Breast epithelium (tissue), 4 donors: ENCODE results near the gene APEH. TPM values are rescaled to one million over a fixed set of nuclear protein-coding genes. Genes with fewer than 3 reads are reported as not detected.
A peak's percentile ranks its signal among the peaks of the same experiment; 100 is the strongest.
"Not testable (repeated sequence)": the region's sequence is repeated elsewhere in the genome, so short reads cannot be mapped to it uniquely, and the experiment has no call there.

ENCODE experiments used
- DNase-seq, 2 donors: peaks; one replicate each; pipeline ENCODE4 v3.0.0-alpha.2; 2019; ENCODE audit warnings: low spot score in 2 of 2
- H3K27ac ChIP-seq, 2 donors: fragments of 200-600 bp; sonication (generic) in 1 of 2; one replicate each; pipeline ENCODE4 v1.5.1; 2016 to 2019; ENCODE audit warnings: mild to moderate bottlenecking in 1 of 2
- H3K27me3 ChIP-seq, 2 donors: fragments of 200-600 bp; sonication (generic) in 1 of 2; one replicate each; pipeline versions ENCODE4 v1.5.1 to v1.6.0; 2017 to 2019; ENCODE audit warnings: control low read depth in 1 of 2, mild to moderate bottlenecking in 1 of 2
- H3K36me3 ChIP-seq: fragments of 200-600 bp; one replicate; pipeline ENCODE4 v1.5.1; 2019
- H3K4me1 ChIP-seq, 2 donors: fragments of 200-600 bp; sonication (generic); one replicate each; pipeline ENCODE4 v1.5.1; 2016 to 2019; ENCODE audit warnings: control low read depth in 1 of 2
- H3K4me3 ChIP-seq, 3 donors: fragments of 200-600 bp; sonication (generic); 1 replicate in 2 of 3; 2 replicates in 1 of 3; pipeline ENCODE4 v1.5.1; 2016 to 2019; ENCODE audit warnings: mild to moderate bottlenecking in 3 of 3, moderate library complexity in 2 of 3
- H3K9me3 ChIP-seq, 2 donors: fragments of 200-600 bp; sonication (generic) in 1 of 2; one replicate each; pipeline ENCODE4 v1.5.1; 2016 to 2019; ENCODE audit warnings: control low read depth in 1 of 2
- POLR2A ChIP-seq: fragments of 450-650 bp; IDR thresholded peaks from one replicate; pipeline ENCODE4 v1.6.1; 2016; ENCODE audit warnings: antibody characterized with exemption, mild to moderate bottlenecking, moderate library complexity
- POLR2AphosphoS5 ChIP-seq, 3 donors: sonication (generic); formaldehyde crosslinking; IDR thresholded peaks; one replicate each; pipeline ENCODE4 v1.6.1; 2017; ENCODE audit warnings: antibody characterized with exemption in 3 of 3
- intact Hi-C: fragments of 100-400 bp; cut with DNase I; formaldehyde crosslinking; loops from one replicate; pipeline ENCODE4 v1.15.1; 2023; ENCODE audit warnings: low total_unique reads
- total RNA-seq, 3 donors: library from RNA; depleted of rRNA; stranded (reverse); fragments of >200 nt; gene quantifications; one replicate each; pipeline ENCODE4 v1.1.0, GENCODE V29; 2016

APEH gene
- total RNA-seq, 3 donors from 2014 or later = 69.5 to 80.0 (median 70.1) TPM

DNA sequence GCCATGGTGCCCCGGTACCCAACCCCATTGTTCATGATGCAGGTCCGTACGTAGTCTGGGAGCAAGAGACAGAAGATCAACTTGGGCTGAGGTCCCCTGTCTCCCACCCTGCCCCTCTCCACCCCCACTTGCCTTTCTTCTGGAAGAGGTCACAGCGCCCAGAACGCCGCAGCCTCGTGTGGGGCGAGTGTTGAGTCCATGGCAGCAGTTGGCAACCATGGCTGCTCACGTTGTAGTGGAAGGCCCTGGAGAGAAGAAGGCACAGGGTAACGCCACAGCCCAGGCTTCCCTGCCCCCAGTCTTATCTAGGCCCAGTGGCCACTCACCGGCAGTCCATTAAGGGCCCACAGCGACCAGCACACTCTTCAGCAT, 13.3 kb downstream of the APEH start:
- H3K27me3 ChIP-seq, H3K4me1 ChIP-seq, DNase-seq, H3K4me3 ChIP-seq, H3K36me3 ChIP-seq, intact Hi-C loops, H3K9me3 ChIP-seq, H3K27ac ChIP-seq: not testable (repeated sequence)

DNA sequence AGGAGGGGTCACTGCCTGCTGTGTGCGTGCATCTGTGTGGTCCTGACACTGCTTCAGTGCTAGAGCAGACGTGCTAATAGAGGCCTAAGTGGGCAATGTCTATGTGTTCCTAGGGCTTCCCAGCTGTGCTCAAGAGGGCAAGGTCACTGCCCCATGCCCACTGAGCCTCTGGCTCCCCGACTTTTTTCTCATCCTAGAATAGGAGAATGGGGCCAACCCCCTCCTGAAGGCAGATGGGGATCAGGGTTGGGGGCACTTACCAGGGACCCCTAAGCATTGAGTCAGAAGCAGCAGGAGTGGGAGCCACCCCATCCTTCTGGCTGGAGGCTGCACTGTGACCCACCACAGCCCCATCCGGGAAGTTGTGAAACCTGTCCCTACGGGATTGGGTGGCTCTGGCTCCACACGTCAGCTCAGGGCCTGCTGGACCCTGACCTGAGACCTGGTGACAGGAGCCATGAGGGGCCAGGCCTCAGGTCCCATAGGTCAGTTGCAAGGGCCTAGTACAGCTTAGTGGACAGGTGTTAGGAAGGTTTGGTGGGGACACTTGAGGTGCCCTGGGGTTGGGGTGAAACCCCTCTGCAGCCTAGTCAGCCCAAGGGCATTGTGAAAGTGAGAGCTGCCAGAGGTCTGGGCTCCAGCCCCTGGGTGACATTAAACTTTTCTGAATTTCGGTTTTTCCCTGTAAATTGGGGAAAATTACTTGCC, 14.3 kb downstream of the APEH start:
- H3K4me3 ChIP-seq = peak overlapping the region; percentile 86 to 89 (median 88)
- H3K4me1 ChIP-seq, H3K9me3 ChIP-seq, H3K36me3 ChIP-seq, intact Hi-C loops, DNase-seq, H3K27me3 ChIP-seq: not testable (repeated sequence)
- peak overlapping the region; percentile 84 to 87 for H3K27ac ChIP-seq

DNA sequence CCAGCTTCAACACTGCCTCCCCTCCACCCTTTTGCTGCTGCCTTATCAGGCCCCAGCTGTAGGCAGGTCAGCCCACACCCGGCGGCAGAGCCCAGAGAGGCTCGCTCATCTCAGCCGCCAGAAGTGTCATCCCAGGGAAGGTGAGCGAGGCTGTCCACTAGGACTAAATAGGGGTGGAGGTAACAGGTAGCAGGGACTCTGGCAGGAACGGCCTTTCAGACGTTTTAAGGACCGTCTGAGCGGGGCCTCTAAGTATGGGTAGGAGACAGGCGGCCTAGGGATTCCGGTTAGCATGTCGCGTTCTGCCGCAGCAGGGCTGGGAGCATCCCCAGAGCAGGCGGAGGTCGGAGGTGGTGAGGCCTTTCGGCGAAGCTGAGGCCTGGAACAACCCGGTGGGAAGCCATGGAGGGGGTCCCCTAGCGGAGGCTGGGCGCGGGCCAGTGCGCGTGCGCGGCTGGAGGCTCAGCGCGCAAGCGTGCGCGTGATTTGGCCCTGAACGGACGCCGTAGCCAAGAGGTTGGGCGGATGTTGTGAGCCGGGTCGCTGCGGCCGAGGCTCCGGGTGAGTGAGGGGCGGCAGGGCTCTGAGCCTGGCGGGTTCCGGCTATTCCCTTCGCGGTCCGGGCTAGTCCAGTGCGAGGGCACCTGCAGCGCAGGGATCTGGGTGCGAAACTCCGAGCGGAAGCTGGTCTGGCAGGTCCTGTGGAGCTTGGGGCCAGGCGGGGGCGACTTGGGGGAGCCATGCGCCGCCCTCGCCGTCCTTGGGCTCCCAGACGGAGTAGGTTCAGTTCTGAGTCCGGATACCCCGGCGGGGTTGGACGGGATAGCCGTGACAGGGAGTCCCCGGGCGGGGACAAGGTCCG, 15.1 kb downstream of the APEH start, which contains the start of the genes MST1 and RNF123:
Gene MST1 (minus strand): TSS at position 429 of the 862 bp plus-strand sequence. CDS start 783 bp downstream, outside the sequence.
Gene RNF123 (plus strand): TSS at position 512 of the 862 bp plus-strand sequence. CDS start 1,609 bp downstream, outside the sequence.
- TF ChIP-seq POLR2A (no peak), POLR2AphosphoS5 (IDR thresholded peaks at IDR 0.05) (peak in 2 of 3 donors; percentile 48 to 49)
- Histone ChIP-seq H3K27me3 (no peaks in the 10 kb centered on the region), H3K36me3 (no peaks in the 10 kb centered on the region), H3K4me1 (peaks cover 0 to 3% of the 10 kb centered on the region in 2 donors), H3K27ac (peak within 1 kb of the TSS; percentile 84 to 87), H3K4me3 (peak within 1 kb of the TSS; percentile 86 to 89 (median 88)), H3K9me3 (no peaks in the 10 kb centered on the region)
- intact Hi-C loops = no loop called here
- DNase-seq = peak; percentile 61 to 79

DNA sequence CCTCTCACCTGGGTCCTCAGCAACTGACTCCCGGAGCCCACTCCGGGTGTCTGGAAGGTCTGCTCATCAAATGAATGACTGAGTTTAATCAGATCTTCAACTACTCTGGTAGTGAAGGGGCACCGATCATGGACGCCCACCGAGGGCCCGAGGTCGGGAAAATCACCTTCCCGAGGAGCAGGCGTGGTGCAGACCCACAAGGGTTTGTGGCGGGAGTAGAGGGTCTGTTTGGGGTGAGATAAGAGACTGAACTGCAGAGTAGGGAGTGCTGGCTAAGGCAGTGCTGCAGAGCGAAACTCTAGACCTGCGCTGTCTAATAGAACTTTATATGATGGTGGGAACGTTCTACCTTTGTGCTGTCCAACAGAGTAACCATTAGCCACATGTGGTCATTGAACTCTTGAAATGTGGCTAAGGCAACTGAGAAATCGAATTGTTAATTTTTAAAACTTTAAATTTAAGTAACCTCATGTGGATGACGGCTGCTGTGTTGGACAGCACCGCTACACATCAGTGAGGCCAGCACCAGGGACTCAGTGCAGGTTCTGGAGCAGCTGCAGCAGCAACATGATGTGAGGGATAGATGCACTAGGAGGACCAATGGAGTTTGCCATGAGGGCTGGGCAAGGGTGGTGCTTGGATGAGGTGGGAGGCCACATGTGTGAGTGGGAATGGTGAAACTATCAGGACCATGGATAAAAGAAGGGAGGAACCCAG, 15.9 kb downstream of the APEH start:
- intact Hi-C loops, H3K4me1 ChIP-seq, DNase-seq, H3K9me3 ChIP-seq, H3K27me3 ChIP-seq, H3K36me3 ChIP-seq: not testable (repeated sequence)
- Histone ChIP-seq H3K27ac (peak overlapping the region; percentile 84 to 87), H3K4me3 (peak overlapping the region; percentile 86 to 89 (median 88))

DNA sequence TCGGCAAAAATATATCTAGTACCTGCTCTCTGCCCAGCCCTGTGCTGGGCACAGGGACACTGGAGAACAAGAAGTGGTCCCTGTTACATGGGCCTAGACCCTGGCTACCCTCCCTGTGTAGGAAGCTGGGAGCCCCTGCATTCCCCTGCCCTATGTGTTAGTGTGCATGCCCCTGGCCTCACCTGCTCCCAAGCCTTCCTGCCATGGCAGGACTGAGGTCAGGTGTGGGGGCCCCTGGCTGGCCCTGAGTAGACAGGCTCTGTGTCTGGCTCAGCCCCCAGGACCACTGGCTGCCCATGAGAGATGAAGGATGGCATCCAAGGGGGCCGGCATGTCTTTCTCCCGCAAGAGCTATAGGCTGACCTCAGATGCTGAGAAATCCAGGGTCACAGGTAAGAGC, 16.7 kb downstream of the APEH start:
- H3K36me3 ChIP-seq, H3K4me1 ChIP-seq, DNase-seq, H3K27ac ChIP-seq, H3K9me3 ChIP-seq, H3K27me3 ChIP-seq, intact Hi-C loops: not testable (repeated sequence)
- H3K4me3 ChIP-seq = peak overlapping the region in 2 of 3 donors; percentile 86 to 88

DNA sequence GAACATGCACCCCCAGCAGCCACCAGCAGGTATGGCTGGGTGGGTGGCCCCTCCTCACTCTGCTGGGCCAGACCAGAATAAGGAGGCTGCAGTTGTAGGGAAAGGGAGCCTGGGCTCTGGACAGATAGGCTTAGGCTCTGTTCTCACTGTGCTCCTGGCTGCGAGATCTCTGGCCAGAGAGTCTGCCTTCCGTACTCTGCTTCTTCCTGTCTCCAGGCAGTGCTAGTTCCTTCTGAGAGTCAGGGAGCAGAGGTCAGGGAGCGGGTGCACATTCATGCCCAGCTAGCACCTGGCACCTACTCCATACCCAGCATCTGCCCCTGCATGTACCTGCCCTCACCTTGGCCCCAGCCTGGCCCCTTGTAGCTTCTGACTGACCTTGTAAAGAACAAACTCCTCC, 17.3 kb downstream of the APEH start:
- H3K27ac ChIP-seq, DNase-seq, H3K36me3 ChIP-seq, H3K27me3 ChIP-seq, H3K4me1 ChIP-seq, H3K9me3 ChIP-seq, intact Hi-C loops, H3K4me3 ChIP-seq: not testable (repeated sequence)

DNA sequence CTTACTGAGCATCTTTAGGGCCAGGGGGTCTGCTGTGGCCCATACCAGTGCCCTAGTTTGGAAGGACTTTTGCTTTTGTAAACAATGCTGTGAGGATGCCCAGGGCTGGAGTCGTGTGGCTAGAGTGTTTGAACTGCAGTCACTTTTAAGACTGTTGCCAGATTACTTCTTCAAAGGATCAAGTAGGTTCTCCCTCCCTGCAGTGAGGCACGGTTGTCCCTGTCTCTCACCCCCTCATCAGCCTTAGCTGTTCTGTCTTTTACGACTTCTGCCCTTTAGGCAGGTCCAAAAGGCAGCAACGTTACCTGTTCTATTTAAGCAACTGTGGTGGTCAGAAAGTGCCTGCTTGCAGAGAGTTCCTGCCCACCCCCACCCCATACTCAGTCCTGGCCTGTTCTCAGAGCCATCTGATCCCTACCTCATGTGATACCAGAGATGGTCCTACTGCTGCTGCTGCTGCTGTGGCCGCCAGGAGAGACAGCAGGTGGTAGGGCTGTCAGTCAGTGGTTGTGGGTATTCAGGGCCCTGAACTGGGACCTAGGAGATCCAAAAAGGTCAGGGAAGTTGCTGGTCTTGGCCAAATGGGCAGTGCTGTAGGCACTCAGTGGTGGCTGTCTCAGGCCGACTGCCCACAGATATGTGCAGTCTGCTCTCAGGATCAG, 20.4 kb downstream of the APEH start:
- DNase-seq, H3K4me1 ChIP-seq, H3K27ac ChIP-seq, H3K9me3 ChIP-seq, H3K27me3 ChIP-seq, intact Hi-C loops, H3K36me3 ChIP-seq, H3K4me3 ChIP-seq: not testable (repeated sequence)

DNA sequence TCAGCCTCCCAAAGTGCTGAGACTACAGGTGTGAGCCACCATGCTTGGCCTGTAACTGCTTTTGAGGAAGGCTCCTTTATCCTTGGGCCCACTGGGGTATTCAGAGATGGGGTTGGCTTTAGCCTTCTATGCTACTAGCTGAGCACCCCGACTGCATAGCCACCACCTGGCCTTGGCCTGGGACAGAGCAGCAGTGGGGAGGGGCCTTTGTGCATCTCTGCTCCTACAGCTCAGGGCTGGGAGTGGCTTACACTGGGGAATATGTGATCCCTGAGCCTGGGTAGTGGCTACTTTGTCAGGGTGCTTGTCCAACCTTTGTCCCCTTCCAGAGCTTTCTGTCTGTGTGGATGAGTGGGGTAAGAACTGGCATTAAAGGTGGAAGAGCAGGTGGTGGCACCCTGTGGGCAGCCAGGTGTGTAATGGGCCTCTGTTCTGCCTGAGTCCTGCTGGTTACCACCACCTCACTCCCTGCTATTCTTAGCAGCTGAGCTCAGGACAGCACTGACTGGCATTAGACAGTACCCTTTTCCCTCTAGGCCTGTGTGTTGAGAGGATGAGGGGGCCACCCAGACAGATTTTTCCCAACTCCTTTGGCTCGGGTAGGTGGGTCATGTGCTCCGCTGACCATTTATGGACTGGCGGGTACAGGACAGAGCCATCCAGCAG, 21.3 kb downstream of the APEH start:
- H3K27ac ChIP-seq, H3K27me3 ChIP-seq, intact Hi-C loops, H3K36me3 ChIP-seq, H3K9me3 ChIP-seq, DNase-seq, H3K4me1 ChIP-seq, H3K4me3 ChIP-seq: not testable (repeated sequence)
